ENCODE results near the gene FAM241A. TPM values are rescaled to one million over a fixed set of nuclear protein-coding genes. Genes with fewer than 3 reads are reported as not detected.

The FAM241A gene
- polyA plus RNA-seq, 2 of the 4 experiments (the other 2 are of a cell fraction), result 0.67 to 2.3 TPM

DNA sequence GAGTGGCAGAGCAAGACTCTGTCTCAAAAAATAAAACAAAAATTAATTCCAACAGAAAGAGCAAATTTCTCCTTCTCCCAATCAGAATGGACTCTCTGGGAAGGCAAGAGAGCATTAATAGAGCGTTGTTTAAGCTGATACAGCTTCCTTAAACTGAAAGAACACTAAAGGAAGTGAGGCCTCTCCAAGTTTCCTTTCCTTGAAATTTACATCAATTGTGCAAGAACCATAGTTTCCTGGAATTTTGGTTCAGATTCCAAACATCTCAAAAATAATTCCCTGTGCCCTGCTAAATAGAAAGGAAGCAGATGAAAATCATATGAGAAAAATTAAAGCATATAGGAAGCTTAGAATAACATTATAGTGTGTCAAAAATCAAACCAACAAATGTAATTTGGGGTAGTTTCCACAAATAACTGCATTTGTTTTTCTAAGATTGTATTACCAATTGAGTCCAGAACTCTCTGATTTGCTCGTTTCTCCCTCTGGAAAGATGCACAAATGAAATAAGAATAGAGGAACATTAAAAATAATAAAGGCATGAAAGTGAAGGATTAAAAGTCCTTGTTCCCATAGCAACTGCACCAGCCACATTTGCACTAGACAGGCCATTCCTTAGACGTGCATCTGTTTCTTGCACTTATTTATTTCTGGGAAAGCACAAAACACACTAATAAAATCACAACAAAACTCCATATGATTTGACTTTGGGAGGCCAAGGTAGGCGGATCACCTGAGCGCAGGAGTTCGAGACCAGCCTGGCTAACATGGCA, 3.7 kb upstream of the FAM241A start (continued):
- no peak for TF ChIP-seq HOXB5 (CRISPR knock-in tag; IDR thresholded peaks at IDR 0.05)
- no peak for TF ChIP-seq PHF8 (IDR thresholded peaks at IDR 0.05; ENCODE audit: borderline replicate concordance, low read depth)
- no peak for TF ChIP-seq EP300 (IDR thresholded peaks at IDR 0.05)
- TF ChIP-seq CHD2 (IDR thresholded peaks at IDR 0.05; ENCODE audit: low read length, partially characterized antibody), result no peak

DNA sequence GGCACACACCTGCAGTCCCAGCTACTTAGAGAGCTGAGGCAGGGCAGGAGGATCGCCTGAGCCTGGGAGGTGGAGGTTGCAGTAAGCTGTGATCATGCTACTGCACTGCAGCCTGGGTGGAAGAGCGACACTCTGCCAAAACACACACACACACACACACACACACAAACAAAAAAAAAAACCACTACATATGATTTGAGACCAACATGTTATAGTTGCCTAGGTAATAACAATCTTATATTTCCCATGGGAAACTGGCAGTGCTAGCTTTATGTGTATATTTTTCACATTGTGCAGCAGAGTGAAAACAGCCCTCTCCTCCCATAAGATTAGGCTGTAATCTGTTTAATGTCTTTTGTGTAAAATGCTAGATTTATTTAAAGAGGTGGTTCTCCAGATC, 3.1 kb upstream of the FAM241A start:
- CTCF ChIA-PET, result interaction anchor here (0.6 to 1.1 kb wide), 3 partner anchors 15 to 931 kb away, joined by 3 to 5 read pairs (median 3); no protein-coding TSS in a partner anchor
- H3K9me3 ChIP-seq, result no peaks in the 10 kb centered on the region

GRCh38 chr4:112143781-112144180, 1.5 kb upstream of the FAM241A start:
- DNase-seq (ENCODE audit: low read depth in 1 of 2, low spot score in 1 of 2) (no peak), FAIRE-seq (no peak), ATAC-seq (no peak)
- ChIA-PET CTCF (no interaction called here), POLR2A (no interaction called here)
- 97% methylated on average over 3 of the region's 3 CpGs for WGBS (ENCODE audit: missing lambda C conversion rate)
- H3K4me2 ChIP-seq, result no peak overlapping the region
- TF ChIP-seq MAZ (IDR thresholded peaks at IDR 0.05; ENCODE audit: borderline replicate concordance, low read depth, low read length) (no peak), RARB (CRISPR knock-in tag; IDR thresholded peaks at IDR 0.05) (no peak), USF2 (IDR thresholded peaks at IDR 0.05) (no peak), CTCF (IDR thresholded peaks at IDR 0.05) (no peak), ZSCAN20 (CRISPR knock-in tag; IDR thresholded peaks at IDR 0.05) (no peak), CBX8 (IDR thresholded peaks at IDR 0.05) (no peak), GATA3 (IDR thresholded peaks at IDR 0.05; ENCODE audit: borderline replicate concordance) (no peak), MAX (IDR thresholded peaks at IDR 0.05) (no peak), JUNB (IDR thresholded peaks at IDR 0.05) (no peak), RAD21 (conservative IDR thresholded peaks at IDR 0.05 in 1 of 2, IDR thresholded peaks at IDR 0.05 in 1 of 2) (no peak), FOSB (CRISPR knock-in tag; IDR thresholded peaks at IDR 0.05) (no peak), ELK1 (IDR thresholded peaks at IDR 0.05; ENCODE audit: low read depth, low read length) (no peak), MYC (IDR thresholded peaks at IDR 0.05; ENCODE audit: borderline replicate concordance, low read length) (no peak), BCL3 (IDR thresholded peaks at IDR 0.05) (no peak), HOXA7 (CRISPR knock-in tag; IDR thresholded peaks at IDR 0.05) (no peak), TP53 (CRISPR knock-in tag; IDR thresholded peaks at IDR 0.05) (no peak), KDM5A (IDR thresholded peaks at IDR 0.05) (no peak)
- H3K27ac ChIP-seq, result no peak overlapping the region
- H3K4me3 ChIP-seq, result no peak overlapping the region
- no peaks in the 10 kb centered on the region for H3K9me3 ChIP-seq
- 0 out of 3 replicates have a peak, but pooled peaks cover 3% of the 10 kb centered on the region for H3K4me1 ChIP-seq

More for the DNA sequence above, 3.1 kb upstream of the FAM241A start:
- 91% methylated on average over 2 of the region's 2 CpGs for WGBS (ENCODE audit: missing lambda C conversion rate)
- no peak overlapping the region for H3K4me3 ChIP-seq
- no peak overlapping the region for H3K27ac ChIP-seq
- POLR2A ChIA-PET, result no interaction called here
- FAIRE-seq, result no peak
- 0 out of 3 replicates have a peak, but pooled peaks cover 3% of the 10 kb centered on the region for H3K4me1 ChIP-seq
- TF ChIP-seq CHD2 (IDR thresholded peaks at IDR 0.05; ENCODE audit: low read length, partially characterized antibody), result no peak
- TF ChIP-seq NPAS2 (CRISPR knock-in tag; IDR thresholded peaks at IDR 0.05; ENCODE audit: borderline replicate concordance), result no peak
- no peak for TF ChIP-seq PHF8 (IDR thresholded peaks at IDR 0.05; ENCODE audit: borderline replicate concordance, low read depth)
- no peak for TF ChIP-seq RCOR1 (IDR thresholded peaks at IDR 0.05; ENCODE audit: low read depth, low read length)
- no peak for TF ChIP-seq HOXB5 (CRISPR knock-in tag; IDR thresholded peaks at IDR 0.05)
- TF ChIP-seq NR3C1 (IDR thresholded peaks at IDR 0.05), result no peak
- no peak for TF ChIP-seq E2F6 (IDR thresholded peaks at IDR 0.05; ENCODE audit: borderline replicate concordance, low read depth)
- TF ChIP-seq CBX2 (IDR thresholded peaks at IDR 0.05; ENCODE audit: borderline replicate concordance, low read depth), result no peak
- no peak for TF ChIP-seq MAX (IDR thresholded peaks at IDR 0.05)
- TF ChIP-seq RARB (CRISPR knock-in tag; IDR thresholded peaks at IDR 0.05), result no peak
- TF ChIP-seq FOSL2 (IDR thresholded peaks at IDR 0.05), result no peak
- no peak for TF ChIP-seq FOSL2 (CRISPR knock-in tag; IDR thresholded peaks at IDR 0.05)
- TF ChIP-seq KDM1A (IDR thresholded peaks at IDR 0.05; ENCODE audit: low read depth), result no peak
- no peak for TF ChIP-seq ESRRA (IDR thresholded peaks at IDR 0.05; ENCODE audit: borderline replicate concordance, low read length)
- TF ChIP-seq RNF2 (IDR thresholded peaks at IDR 0.05; ENCODE audit: borderline replicate concordance, low read depth), result no peak
- no peak for TF ChIP-seq ZC3H11A (IDR thresholded peaks at IDR 0.05)
- TF ChIP-seq SREBF2 (IDR thresholded peaks at IDR 0.05), result no peak
- TF ChIP-seq FOSB (CRISPR knock-in tag; IDR thresholded peaks at IDR 0.05), result no peak
- no peak for DNase-seq (ENCODE audit: low read depth in 1 of 2, low spot score in 1 of 2)
- ATAC-seq, result no peak
- no peak overlapping the region for H3K4me2 ChIP-seq

All from A549 (cell line).